ACHN (cell line): Measurements from ENCODE around the gene UBL4A.

ENCODE experiments used
- DNase-seq: peaks from one replicate; pipeline ENCODE4 v3.0.0-alpha.2; 2015
- in situ Hi-C: cut with HindIII; loops from 2 replicates; pipeline ENCODE4 v1.10.0; 2017; ENCODE audit warnings: low sequenced_read_pairs, low pct_ligation_motif_present, low pct_unique_long_range_greater_than_20kb

Gene UBL4A

DNA sequence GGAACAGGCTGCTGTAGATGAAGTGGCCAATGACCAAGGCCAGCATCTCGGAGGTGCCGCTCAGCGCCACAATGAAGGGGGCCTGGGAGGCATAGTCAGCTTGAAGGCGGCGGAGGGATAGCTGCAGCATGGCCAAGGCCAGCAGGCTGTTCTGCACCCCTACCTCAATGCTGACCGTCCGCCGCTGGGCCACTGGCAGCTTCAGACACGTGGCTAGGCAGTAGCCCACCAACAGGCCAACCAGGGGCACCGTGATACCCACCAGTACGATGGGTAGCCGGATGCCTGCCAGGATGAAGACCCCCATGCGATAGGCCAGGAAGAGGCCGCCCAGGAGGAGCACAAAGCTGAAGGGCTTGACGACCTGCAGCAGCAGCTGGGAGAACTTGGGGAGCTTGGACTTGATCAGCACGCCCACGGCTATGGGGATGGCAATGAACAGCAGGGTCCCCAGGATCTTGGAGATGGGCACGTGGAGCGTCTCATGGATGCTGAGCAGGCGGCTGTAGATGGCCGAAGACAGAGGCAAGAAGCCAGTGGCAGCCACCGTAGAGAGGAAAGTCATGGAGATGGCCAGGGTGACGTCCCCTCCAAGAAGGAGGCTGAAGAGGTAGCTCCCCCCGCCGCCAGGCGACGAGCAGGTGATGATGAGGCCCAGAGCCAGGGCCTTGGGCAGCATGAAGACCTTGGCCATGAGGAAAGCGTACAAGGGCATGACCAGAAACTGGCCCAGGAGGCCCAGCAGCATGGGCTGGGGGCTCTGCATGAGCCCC lies 1.3 kb upstream of the UBL4A start:
- in situ Hi-C loops = no loop called here
- DNase-seq = no peak

- DNase-seq = peak; percentile 1
- in situ Hi-C loops = no loop called here
Observed at GRCh38 chrX:154486052-154486395, 391 bp downstream of the UBL4A start.

DNA sequence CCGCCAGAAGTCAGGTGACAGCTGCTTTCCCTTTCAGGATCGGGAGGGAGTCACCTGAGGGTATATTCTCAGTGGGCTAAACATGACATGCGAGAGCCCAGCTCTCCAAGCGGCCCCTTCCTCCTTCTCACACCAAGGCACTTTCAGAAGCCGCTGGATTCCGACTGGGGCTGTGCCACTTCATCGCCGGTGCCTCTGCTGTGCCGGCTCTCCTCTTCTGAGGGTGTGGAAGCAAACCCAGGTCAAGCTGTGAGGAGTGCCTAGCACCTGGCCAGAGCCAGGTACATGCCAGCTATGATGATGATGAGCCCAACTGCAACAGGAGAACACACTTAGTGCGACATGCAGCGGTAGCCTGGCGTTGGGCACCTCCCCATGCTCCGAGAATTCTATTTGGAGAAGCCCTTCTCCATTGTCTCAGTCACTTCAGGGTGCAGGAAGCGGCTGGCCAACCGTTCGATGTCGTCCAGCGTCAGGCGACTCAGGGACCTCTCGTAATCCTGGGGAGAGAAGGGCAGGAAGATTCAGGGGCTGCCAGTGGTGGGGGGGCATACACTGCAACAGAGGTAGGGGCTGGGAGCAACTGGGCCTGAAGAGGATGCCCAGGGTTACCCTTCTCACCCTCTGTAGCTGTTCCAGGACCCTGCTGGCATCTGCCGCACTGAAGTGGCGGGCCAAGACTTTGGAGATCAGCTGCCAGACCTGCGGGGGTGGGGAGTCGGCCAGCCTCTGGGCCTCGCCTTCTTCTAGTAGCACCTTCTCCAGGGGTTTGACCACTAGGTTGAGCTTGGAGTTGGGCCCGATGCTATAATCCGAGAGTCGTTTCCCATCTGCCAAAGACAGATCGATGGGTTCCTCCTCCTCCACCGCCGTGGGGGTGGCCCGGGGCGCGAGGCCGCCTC lies 1.0 kb downstream of the UBL4A start:
- no peak for DNase-seq
- in situ Hi-C loops = no loop called here

DNA sequence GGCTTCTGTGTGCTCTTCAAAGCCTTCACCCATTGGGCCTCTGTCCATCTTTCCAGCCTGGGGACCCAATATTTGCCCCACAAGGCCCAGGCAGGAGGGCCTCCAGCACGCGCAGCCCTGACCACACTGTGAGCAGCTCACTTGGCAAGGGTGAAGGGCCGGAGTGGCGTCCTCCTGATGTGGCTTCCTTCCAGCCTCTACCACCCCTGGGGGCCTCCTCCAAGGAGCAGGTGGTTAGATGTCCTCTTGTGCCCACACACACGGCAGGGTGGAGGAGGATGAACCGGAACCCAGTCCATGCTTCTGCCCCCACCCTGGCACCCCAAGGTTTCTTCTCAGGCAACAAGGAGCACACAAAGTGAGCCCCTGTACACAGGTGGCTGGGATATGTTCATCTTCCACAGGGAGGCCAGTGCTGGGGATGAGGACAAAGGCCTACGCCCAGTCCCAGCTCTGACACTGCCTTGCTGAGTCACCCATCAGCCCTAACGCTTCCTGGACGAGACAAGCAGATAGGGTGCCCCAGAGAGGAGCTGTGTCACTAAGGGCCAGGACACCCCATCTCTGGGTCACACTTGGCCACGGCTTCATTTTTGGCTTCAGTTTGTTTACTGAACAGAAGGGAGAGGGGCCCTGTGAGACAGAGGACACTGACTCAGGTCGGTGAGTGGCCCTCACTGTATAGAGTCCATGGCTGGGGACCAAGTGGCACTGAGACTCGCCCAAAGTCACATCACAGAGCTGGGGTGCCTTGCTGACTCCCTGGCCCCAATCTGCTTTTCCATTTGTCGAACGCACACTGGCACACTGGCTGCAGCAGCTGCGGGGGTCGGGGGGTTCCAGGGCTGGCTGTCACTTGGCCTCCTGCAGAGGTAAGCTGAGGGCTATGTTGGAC lies 1.9 kb downstream of the UBL4A start:
- in situ Hi-C loops = no loop called here
- DNase-seq = no peak

- in situ Hi-C loops = no loop called here
- DNase-seq = no peak
Observed at GRCh38 chrX:154483325-154483724, 3.1 kb downstream of the UBL4A start.

GRCh38 chrX:154482786-154483185 lies 3.6 kb downstream of the UBL4A start:
- in situ Hi-C loops = no loop called here
- DNase-seq = no peak

- in situ Hi-C loops = no loop called here
- no peak for DNase-seq
Observed at GRCh38 chrX:154481911-154482601, 4.4 kb downstream of the UBL4A start.

- DNase-seq = no peak
- in situ Hi-C loops = no loop called here
Observed at GRCh38 chrX:154481195-154481594, 5.2 kb downstream of the UBL4A start.

GRCh38 chrX:154478728-154479622 lies 7.4 kb downstream of the UBL4A start, which contains the start of gene LAGE3:
TSS of gene LAGE3 (minus strand) at chrX:154479281. CDS start at chrX:154478915, 366 bp downstream.
- in situ Hi-C loops = no loop called here
- DNase-seq = peak; percentile 77

DNA sequence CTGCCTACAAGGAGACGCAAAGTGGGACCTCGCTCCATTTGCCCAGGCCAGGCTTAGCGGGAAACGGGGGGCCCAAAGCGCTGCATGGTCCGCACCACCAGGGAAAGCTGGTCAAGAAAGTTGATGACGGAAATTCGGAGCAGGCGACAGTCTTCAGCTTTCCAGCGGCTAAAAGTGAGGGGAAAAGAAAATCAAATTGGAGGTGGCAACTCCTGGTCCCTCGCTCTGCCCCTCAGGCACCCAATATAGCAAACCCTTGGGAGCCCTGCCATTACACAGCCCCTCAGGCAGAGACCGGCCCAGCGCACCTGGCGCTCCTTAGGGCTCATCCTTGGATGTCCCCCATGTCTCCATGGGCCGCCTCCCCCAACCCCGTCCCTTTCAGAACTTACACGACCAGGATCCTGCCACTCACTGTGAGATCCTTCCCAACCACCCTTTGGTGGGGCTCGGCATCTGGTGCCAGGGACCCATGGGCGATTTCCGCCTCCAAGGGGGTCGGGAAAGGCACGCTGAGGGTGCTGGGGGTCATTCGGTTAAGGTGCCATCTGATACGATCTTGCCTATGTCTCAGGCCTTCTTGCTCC lies 8.4 kb downstream of the UBL4A start:
- in situ Hi-C loops = no loop called here
- DNase-seq = no peak

DNA sequence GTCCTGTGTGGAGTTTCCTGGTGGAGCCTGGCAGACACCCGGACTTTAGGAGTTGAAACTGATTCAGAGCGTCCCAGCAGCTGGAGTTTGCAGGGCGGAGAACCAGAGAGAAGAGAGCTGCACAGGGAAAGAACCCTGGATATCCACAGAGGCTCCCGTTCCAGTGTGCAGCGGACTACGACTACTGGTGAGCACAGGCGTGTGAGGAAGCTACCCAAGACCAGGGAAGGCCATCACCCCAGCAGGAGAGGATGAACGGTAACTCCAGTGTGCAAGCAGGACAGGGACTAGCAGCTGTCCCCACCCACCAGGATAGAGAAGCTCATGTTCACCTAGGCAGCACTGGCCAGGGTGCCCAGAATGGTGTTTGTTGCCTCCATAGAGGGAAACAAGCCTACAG lies 9.6 kb downstream of the UBL4A start:
- DNase-seq = no peak
- in situ Hi-C loops = no loop called here

- in situ Hi-C loops = no loop called here
- DNase-seq = no peak
Observed at GRCh38 chrX:154473683-154474082, 12.7 kb downstream of the UBL4A start.

GRCh38 chrX:154472685-154473632 lies 13.5 kb downstream of the UBL4A start:
- DNase-seq = no peak
- in situ Hi-C loops = no loop called here

GRCh38 chrX:154471839-154472684 lies 14.4 kb downstream of the UBL4A start:
- in situ Hi-C loops = no loop called here
- DNase-seq = no peak

- no peak for DNase-seq
- in situ Hi-C loops = no loop called here
Observed at GRCh38 chrX:154470914-154471568, 15.4 kb downstream of the UBL4A start.
